ENCODE measurements around the gene SIRPG. TPM values are rescaled to one million over a fixed set of nuclear protein-coding genes. Genes with fewer than 3 reads are reported as not detected.

SIRPG gene
- total RNA-seq, 1 experiment from 2014 or later = not detected

DNA sequence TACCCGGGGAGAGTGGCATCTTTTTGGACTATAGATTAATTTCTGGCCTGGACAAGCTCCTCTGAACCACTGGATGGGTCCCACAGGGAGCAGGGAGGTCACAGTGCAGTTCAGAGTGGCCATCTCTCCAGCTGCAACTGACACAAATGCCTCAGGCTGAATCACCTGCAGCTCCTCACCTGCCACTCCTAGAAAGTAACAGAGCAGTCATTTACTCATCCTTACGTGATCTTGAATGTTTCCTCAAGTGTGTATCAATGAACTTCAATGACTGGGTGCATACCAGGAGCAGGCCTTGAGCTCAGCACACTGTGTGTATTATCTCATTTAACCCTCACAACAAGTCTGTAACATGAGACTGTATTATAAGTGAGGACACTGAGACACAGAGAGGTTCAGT is 40.0 kb upstream of the SIRPG start:
- WGBS (ENCODE audit: extremely low coverage, insufficient read length, low lambda C conversion rate) = no CpG with 5 or more reads among the region's 2 CpGs
- no peak overlapping the region for H3K27ac Mint-ChIP-seq

More for the DNA sequence above, 40.0 kb upstream of the SIRPG start:
- Mint-ChIP-seq H3K9me3 (no peaks in the 10 kb centered on the region), H3K27me3 (ENCODE audit: low read depth) (peaks cover 55% of the 10 kb centered on the region), H3K4me3 (no peak overlapping the region), H3K36me3 (ENCODE audit: insufficient read depth in 1 of 3, low read depth in 3 of 3) (no peaks in the 10 kb centered on the region; a peak in 1 of 7 replicates), H3K4me1 (peaks cover 17 to 20% of the 10 kb centered on the region in 2 experiments)
- Histone ChIP-seq H3K27me3 (ENCODE audit: insufficient read depth, low read length) (no peaks in the 10 kb centered on the region; the same call in 1 of the 2 replicates), H3K4ac (ENCODE audit: low read depth, low read length) (no peak overlapping the region), H2AK5ac (ENCODE audit: insufficient read length, low read length) (no peak overlapping the region), H3K9ac (ENCODE audit: extremely low read depth, insufficient read length, low read length) (no peak overlapping the region), H2AFZ (ENCODE audit: low read length) (no peak overlapping the region), H4K8ac (replicated peaks; ENCODE audit: insufficient read length, low read depth, low read length) (no peak overlapping the region), H4K5ac (ENCODE audit: insufficient read length, low read depth, low read length) (no peak overlapping the region), H4K20me1 (ENCODE audit: control insufficient read depth, insufficient read depth, insufficient read length) (no peaks in the 10 kb centered on the region), H3K79me2 (ENCODE audit: insufficient read depth, low read length) (no peaks in the 10 kb centered on the region), H3K4me2 (ENCODE audit: insufficient read depth, insufficient read length, low read length) (no peak overlapping the region), H2BK20ac (ENCODE audit: low read depth, low read length, poor library complexity, severe bottlenecking) (no peak overlapping the region), H3K18ac (ENCODE audit: insufficient read length, low read depth, low read length) (no peak overlapping the region), H3K23me2 (ENCODE audit: insufficient read length, low read depth, low read length, poor library complexity, severe bottlenecking) (no peaks in the 10 kb centered on the region), H3K56ac (ENCODE audit: insufficient read length, low read depth, low read length) (no peak overlapping the region), H2BK120ac (ENCODE audit: low read depth, low read length, poor library complexity, severe bottlenecking) (no peak overlapping the region), H4K91ac (ENCODE audit: insufficient read length, low read depth, low read length) (no peak overlapping the region), H3K4me1 (ENCODE audit: insufficient read depth, low read length) (no peaks in the 10 kb centered on the region), H3K9me3 (ENCODE audit: control insufficient read depth, low read depth, low read length) (no peaks in the 10 kb centered on the region), H2BK15ac (ENCODE audit: low read depth, low read length) (no peak overlapping the region), H3T11ph (ENCODE audit: low read length) (no peak overlapping the region), H3K79me1 (ENCODE audit: insufficient read depth, low read depth, low read length, poor library complexity, severe bottlenecking) (no peaks in the 10 kb centered on the region), H2BK5ac (ENCODE audit: insufficient read length, low read length) (no peak overlapping the region), H2BK12ac (ENCODE audit: insufficient read length, low read depth, low read length) (no peak overlapping the region), H3K23ac (ENCODE audit: insufficient read length, low read depth, low read length) (no peak overlapping the region), H3K14ac (ENCODE audit: insufficient read depth, low read length) (no peak overlapping the region), H3K27ac (ENCODE audit: insufficient read length, low read depth, low read length) (no peak overlapping the region)
- TF ChIP-seq, protein P1, sequence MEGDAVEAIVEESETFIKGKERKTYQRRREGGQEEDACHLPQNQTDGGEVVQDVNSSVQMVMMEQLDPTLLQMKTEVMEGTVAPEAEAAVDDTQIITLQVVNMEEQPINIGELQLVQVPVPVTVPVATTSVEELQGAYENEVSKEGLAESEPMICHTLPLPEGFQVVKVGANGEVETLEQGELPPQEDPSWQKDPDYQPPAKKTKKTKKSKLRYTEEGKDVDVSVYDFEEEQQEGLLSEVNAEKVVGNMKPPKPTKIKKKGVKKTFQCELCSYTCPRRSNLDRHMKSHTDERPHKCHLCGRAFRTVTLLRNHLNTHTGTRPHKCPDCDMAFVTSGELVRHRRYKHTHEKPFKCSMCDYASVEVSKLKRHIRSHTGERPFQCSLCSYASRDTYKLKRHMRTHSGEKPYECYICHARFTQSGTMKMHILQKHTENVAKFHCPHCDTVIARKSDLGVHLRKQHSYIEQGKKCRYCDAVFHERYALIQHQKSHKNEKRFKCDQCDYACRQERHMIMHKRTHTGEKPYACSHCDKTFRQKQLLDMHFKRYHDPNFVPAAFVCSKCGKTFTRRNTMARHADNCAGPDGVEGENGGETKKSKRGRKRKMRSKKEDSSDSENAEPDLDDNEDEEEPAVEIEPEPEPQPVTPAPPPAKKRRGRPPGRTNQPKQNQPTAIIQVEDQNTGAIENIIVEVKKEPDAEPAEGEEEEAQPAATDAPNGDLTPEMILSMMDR (conservative IDR thresholded peaks at IDR 0.05) = no peak
- no peak for DNase-seq

All from H9 (cell line).